ENCODE measurements around the gene NAV3. TPM values are rescaled to one million over a fixed set of nuclear protein-coding genes. Genes with fewer than 3 reads are reported as not detected.

Gene NAV3
- total RNA-seq, 1 experiment from 2014 or later = 3.0 TPM

- Histone ChIP-seq H3K14ac (ENCODE audit: insufficient read depth, low read length) (no peak overlapping the region), H2BK12ac (ENCODE audit: insufficient read length, low read depth, low read length) (no peak overlapping the region), H3K9me3 (ENCODE audit: control insufficient read depth, low read depth, low read length) (no peaks in the 10 kb centered on the region), H3K4me2 (ENCODE audit: insufficient read depth, insufficient read length, low read length) (no peak overlapping the region), H3K79me2 (ENCODE audit: insufficient read depth, low read length) (no peaks in the 10 kb centered on the region), H4K8ac (replicated peaks; ENCODE audit: insufficient read length, low read depth, low read length) (no peak overlapping the region), H3T11ph (ENCODE audit: low read length) (no peak overlapping the region), H3K79me1 (ENCODE audit: insufficient read depth, low read depth, low read length, poor library complexity, severe bottlenecking) (no peaks in the 10 kb centered on the region), H3K4ac (ENCODE audit: low read depth, low read length) (no peak overlapping the region), H2BK15ac (ENCODE audit: low read depth, low read length) (no peak overlapping the region), H3K23ac (ENCODE audit: insufficient read length, low read depth, low read length) (no peak overlapping the region), H2BK20ac (ENCODE audit: low read depth, low read length, poor library complexity, severe bottlenecking) (no peak overlapping the region), H3K4me1 (ENCODE audit: insufficient read depth, low read length) (no peaks in the 10 kb centered on the region; the same call in 1 of the 2 replicates), H3K56ac (ENCODE audit: insufficient read length, low read depth, low read length) (no peak overlapping the region), H2AK5ac (ENCODE audit: insufficient read length, low read length) (no peak overlapping the region), H3K18ac (ENCODE audit: insufficient read length, low read depth, low read length) (no peak overlapping the region), H3K9ac (ENCODE audit: extremely low read depth, insufficient read length, low read length) (no peak overlapping the region), H4K5ac (ENCODE audit: insufficient read length, low read depth, low read length) (no peak overlapping the region), H2AFZ (ENCODE audit: low read length) (no peak overlapping the region), H3K27ac (ENCODE audit: insufficient read length, low read depth, low read length) (no peak overlapping the region), H3K23me2 (ENCODE audit: insufficient read length, low read depth, low read length, poor library complexity, severe bottlenecking) (no peaks in the 10 kb centered on the region), H4K20me1 (ENCODE audit: control insufficient read depth, insufficient read depth, insufficient read length) (no peaks in the 10 kb centered on the region), H2BK120ac (ENCODE audit: low read depth, low read length, poor library complexity, severe bottlenecking) (no peak overlapping the region), H2BK5ac (ENCODE audit: insufficient read length, low read length) (no peak overlapping the region), H3K27me3 (ENCODE audit: insufficient read depth, low read length) (no peaks in the 10 kb centered on the region), H4K91ac (ENCODE audit: insufficient read length, low read depth, low read length) (no peak overlapping the region)
- Mint-ChIP-seq H3K27me3 (ENCODE audit: low read depth) (no peaks in the 10 kb centered on the region), H3K4me1 (peaks cover 9 to 13% of the 10 kb centered on the region in 2 experiments), H3K9me3 (no peaks in the 10 kb centered on the region), H3K36me3 (ENCODE audit: insufficient read depth in 1 of 3, low read depth in 3 of 3) (no peaks in the 10 kb centered on the region), H3K4me3 (no peak overlapping the region), H3K27ac (no peak overlapping the region)
- WGBS (ENCODE audit: extremely low coverage, insufficient read length, low lambda C conversion rate) = no CpG with 5 or more reads among the region's 2 CpGs
- DNase-seq = no peak
- TF ChIP-seq CTCF (conservative IDR thresholded peaks at IDR 0.05) = no peak
These were observed 137.3 kb downstream of the NAV3 start for GRCh38 chr12:77968021-77968420.
